ENCODE results near the gene RNF223. TPM values are rescaled to one million over a fixed set of nuclear protein-coding genes. Genes with fewer than 3 reads are reported as not detected.
A peak's percentile ranks its signal among the peaks of the same experiment; 100 is the strongest.

Gene RNF223
- total RNA-seq, 1 experiment from 2014 or later = 0.08 TPM

- H3K36me3 ChIP-seq (ENCODE audit: control insufficient read depth, insufficient read depth, low read length) = no peaks in the 10 kb centered on the region
- ChIA-PET CTCF (no interaction called here), POLR2A (no interaction called here)
- H3K27me3 ChIP-seq (ENCODE audit: control insufficient read depth, insufficient read depth, low read length) = no peaks in the 10 kb centered on the region
- no peak overlapping the region for H3K4me3 ChIP-seq (ENCODE audit: low read depth in 2 of 2, low read length in 2 of 2)
- in situ Hi-C loops (cut with HindIII; ENCODE audit: low pct_unique_long_range_greater_than_20kb, low sequenced_read_pairs) (no loop called here), intact Hi-C loops (cut with micrococcal nuclease; ENCODE audit: unreplicated experiment) (no loop called here)
- ATAC-seq (peak; percentile 60), DNase-seq (ENCODE audit: low read depth, low spot score) (no peak)
- TF ChIP-seq POLR2AphosphoS5 (IDR thresholded peaks at IDR 0.05; ENCODE audit: low read depth, low read length) (no peak), SIN3A (IDR thresholded peaks at IDR 0.05; ENCODE audit: borderline replicate concordance, insufficient read depth, low read depth, low read length) (no peak), CTCF (IDR thresholded peaks at IDR 0.05) (peak; percentile 69; the same call in 1 of the 2 replicates)
- no TSS peak for BruUV-seq (replicated peaks)
- no peak overlapping the region for H3K27ac ChIP-seq (ENCODE audit: low read length)
- H3K9me3 ChIP-seq (ENCODE audit: control insufficient read depth, insufficient read depth, low read depth, low read length) = no peaks in the 10 kb centered on the region
- H3K4me1 ChIP-seq (ENCODE audit: control insufficient read depth, insufficient read depth, low read length) = no peaks in the 10 kb centered on the region
Observed at GRCh38 chr1:1033009-1033587, 41.0 kb downstream of the RNF223 start.

- no peak overlapping the region for H3K27ac ChIP-seq (ENCODE audit: low read length)
- H3K9me3 ChIP-seq (ENCODE audit: control insufficient read depth, insufficient read depth, low read depth, low read length) = no peaks in the 10 kb centered on the region
- intact Hi-C loops (cut with micrococcal nuclease; ENCODE audit: unreplicated experiment) (no loop called here), in situ Hi-C loops (cut with HindIII; ENCODE audit: low pct_unique_long_range_greater_than_20kb, low sequenced_read_pairs) (no loop called here)
- H3K27me3 ChIP-seq (ENCODE audit: control insufficient read depth, insufficient read depth, low read length) = no peaks in the 10 kb centered on the region
- H3K36me3 ChIP-seq (ENCODE audit: control insufficient read depth, insufficient read depth, low read length) = no peaks in the 10 kb centered on the region
- TF ChIP-seq REST (IDR thresholded peaks at IDR 0.05; ENCODE audit: insufficient read depth in 1 of 2, low read depth in 2 of 2, low read length in 1 of 2) (no peak), POLR2AphosphoS5 (IDR thresholded peaks at IDR 0.05; ENCODE audit: low read depth, low read length) (no peak), TCF7L2 (IDR thresholded peaks at IDR 0.05; ENCODE audit: low read depth, low read length) (no peak), SIN3A (IDR thresholded peaks at IDR 0.05; ENCODE audit: borderline replicate concordance, insufficient read depth, low read depth, low read length) (no peak), CTCF (IDR thresholded peaks at IDR 0.05) (no peak)
- H3K4me3 ChIP-seq (ENCODE audit: low read depth in 2 of 2, low read length in 2 of 2) = no peak overlapping the region
- CTCF ChIA-PET = no interaction called here
- POLR2A ChIA-PET = no interaction called here
- ATAC-seq = peak; percentile 9; the same call in 1 of the 2 replicates
- H3K4me1 ChIP-seq (ENCODE audit: control insufficient read depth, insufficient read depth, low read length) = no peaks in the 10 kb centered on the region
- DNase-seq (ENCODE audit: low read depth, low spot score) = no peak
- no TSS peak for BruUV-seq (replicated peaks)
Observed at GRCh38 chr1:1032424-1032823, 41.7 kb downstream of the RNF223 start.

Data from Panc1 (cell line).